Endometrial microvascular endothelial cells (primary cell): ENCODE data around the gene FCF1. TPM values are rescaled to one million over a fixed set of nuclear protein-coding genes. Genes with fewer than 3 reads are reported as not detected.
"Not testable (repeated sequence)": the region's sequence is repeated elsewhere in the genome, so short reads cannot be mapped to it uniquely, and the experiment has no call there.

Experiments
- in situ Hi-C: cut with HindIII; loops from 2 replicates; pipeline ENCODE4 v1.10.0; 2017; ENCODE audit warnings: low sequenced_read_pairs, low pct_unique_long_range_greater_than_20kb; ENCODE audit errors: inconsistent ontology term
- total RNA-seq: library from RNA; depleted of rRNA; stranded (reverse); fragments of >200 nt; gene quantifications from one replicate; pipeline ENCODE4 v1.2.3, GENCODE V29; 2015; ENCODE audit errors: inconsistent ontology term

The FCF1 gene
- total RNA-seq, 1 donor from 2014 or later = 36.3 TPM

DNA sequence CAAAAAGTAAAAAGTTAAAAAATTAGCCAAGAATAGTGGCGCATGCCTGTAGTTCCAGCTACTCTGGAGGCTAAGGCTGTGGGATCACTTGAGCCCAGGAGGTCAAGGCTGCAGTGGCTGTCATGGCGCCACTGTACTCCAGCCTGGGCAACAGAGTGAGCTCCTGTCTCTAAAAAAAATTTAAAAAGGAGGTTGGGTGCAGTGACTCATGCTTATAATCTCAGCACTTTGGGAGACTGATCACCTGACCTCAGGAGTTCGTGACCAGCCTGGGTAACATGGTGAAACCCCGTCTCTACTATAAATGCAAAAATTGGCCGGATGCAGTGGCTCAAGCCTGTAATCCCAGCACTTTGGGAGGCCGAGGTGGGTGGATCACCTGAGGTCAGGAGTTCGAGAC lies 42.0 kb downstream of the FCF1 start:
- in situ Hi-C loops = no loop called here

DNA sequence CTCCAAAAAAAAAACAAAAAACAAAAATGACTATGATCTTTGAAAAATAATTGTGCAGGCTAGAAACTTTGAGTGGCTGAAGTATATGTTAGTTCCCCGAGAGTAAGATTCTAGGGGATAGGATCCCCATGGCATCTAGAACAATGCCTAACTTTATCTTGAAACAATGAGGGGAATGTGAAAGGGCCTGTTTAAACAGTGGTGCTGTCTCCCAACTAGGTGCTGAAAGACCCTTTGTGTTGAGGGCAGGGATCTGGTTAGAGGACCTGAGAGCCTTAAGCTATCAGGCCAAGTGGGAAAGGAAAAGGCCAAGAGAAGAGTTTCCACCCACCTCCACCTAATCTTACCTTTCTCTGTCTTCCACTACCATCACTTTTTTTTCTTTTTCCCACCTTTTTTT lies 43.4 kb downstream of the FCF1 start:
- in situ Hi-C loops = no loop called here

DNA sequence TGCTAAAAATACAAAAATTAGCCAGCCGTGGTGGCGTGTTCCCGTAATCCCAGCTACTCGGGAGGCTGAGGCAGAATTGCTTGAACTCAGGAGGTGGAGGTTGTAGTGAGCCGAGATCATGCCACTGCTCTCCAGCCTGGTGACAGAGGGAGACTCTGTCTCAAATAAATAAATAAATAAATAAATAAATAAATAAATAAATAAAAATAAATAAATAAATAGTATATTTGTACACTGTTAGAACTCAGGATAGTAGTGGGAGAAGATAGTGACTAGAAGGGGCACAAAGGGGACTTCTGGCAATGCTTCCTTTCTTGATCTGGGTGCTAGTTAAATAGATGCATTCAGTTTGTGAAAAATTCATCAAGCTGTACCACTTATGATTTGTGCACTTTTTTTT lies 45.6 kb downstream of the FCF1 start:
- in situ Hi-C loops = not testable (repeated sequence)

DNA sequence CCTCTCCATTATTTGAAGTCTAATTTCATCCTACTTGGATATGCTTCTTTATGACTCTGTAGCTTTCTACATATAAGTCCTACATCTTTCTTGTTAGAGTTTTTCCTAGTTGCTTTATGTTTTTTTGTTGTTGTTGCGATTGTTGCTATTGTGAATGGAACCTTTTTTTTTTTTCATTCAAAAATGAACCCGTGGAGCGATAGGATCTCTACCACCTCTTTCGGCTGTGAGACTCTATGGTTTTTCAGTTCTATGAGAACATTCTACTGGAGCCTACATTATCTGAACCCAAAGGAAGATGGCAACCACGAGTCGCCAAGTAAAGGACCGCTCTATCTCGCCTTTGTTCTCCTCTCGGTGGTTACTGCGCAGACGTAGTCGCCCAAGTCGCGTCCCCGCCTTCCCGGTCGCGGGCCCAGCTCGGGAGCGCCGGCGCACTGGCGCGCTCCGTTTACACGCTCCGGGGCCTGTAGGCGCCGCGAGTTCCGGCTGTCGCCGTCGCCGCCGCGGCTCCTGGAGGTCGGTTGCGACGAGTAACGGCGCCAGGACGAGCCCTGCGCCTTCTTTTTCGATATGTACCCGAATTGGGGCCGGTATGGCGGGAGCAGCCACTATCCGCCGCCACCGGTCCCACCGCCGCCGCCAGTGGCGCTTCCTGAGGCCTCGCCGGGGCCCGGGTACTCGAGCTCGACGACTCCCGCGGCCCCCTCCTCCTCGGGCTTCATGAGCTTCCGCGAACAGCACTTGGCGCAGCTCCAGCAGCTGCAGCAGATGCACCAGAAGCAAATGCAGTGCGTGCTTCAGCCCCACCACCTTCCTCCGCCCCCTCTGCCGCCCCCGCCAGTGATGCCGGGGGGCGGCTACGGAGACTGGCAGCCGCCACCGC lies 50.2 kb downstream of the FCF1 start, which contains the start of gene YLPM1:
TSS of gene YLPM1 (plus strand) at position 400 of the 886 bp plus-strand sequence. CDS start at position 574, 174 bp downstream.
- in situ Hi-C loops = no loop called here

DNA sequence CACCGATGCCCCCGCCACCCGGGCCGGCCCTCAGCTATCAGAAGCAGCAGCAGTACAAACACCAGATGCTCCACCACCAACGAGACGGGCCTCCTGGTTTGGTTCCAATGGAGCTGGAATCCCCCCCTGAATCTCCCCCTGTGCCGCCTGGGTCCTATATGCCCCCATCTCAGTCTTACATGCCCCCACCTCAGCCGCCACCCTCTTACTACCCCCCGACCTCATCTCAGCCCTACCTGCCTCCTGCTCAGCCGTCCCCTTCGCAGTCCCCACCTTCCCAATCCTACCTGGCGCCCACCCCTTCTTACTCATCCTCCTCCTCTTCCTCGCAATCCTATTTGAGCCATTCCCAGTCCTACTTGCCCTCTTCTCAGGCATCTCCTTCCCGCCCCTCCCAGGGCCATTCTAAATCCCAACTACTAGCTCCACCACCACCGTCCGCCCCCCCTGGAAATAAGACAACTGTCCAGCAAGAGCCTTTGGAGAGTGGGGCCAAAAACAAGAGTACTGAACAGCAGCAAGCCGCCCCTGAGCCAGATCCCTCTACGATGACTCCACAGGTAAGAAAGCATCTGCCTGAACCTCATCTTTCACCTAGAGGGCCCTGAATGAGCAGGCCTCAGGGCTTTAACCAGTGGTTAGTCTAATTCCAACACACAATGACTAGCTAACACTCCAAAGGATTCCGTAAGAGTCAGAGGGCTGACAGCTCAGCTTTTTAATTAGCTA lies 51.0 kb downstream of the FCF1 start:
- in situ Hi-C loops = no loop called here

DNA sequence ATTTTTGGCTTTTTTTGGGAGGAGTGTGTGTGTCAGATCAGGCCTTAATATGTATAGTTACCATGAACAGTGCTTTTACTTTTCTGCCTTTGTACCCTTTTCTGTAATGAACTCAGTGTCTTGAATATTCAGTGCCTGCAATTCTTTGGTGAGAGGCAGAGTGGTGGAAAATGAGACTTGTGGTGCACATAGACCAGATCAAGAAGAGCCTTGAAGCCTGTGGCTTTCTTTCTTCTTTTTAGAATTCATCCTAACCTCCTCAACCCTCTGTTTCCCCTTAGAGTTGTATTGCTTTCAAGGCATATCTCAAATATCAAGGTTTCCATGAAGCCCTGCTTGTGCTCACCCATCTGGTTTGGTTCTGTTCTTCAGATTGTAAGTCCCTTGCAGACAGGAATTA lies 52.8 kb downstream of the FCF1 start:
- in situ Hi-C loops = no loop called here

DNA sequence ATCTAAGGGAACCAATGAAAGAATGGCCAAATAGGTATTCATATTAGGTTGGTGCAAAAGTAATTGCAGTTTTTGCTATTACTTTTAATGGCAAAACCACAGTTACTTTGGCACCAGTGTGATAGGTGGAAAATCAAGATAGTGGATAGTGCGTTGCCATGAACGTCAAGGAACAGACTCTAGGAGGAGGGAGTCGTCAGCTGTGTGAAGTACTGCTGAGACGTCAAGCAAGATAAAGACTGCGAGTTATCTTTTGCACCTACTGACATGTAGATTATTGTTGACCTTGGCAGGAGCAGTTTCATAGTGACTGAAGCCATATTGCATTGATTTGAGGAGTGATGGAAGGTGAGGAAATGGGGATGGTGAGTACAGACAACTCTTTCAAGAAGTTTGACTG lies 58.5 kb downstream of the FCF1 start:
- in situ Hi-C loops = no loop called here

DNA sequence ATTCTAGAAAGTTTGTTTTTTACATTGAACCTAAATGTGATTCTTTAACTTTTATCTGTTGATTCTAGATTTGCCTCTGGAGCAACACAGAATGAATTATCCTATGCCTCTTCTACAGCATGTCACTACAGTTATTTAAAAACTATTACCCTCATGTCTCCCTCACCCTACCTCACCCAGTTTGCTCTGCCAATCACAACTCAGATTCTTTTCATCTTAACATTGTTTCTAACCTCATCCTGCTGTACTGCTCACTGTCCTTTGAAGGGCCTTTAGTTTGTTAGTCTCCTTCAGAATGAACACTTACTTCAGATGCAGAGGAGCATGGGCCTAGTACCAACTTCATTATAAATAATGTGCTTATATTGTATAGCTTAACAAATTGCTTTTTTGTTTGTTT lies 71.7 kb downstream of the FCF1 start:
- in situ Hi-C loops = no loop called here

DNA sequence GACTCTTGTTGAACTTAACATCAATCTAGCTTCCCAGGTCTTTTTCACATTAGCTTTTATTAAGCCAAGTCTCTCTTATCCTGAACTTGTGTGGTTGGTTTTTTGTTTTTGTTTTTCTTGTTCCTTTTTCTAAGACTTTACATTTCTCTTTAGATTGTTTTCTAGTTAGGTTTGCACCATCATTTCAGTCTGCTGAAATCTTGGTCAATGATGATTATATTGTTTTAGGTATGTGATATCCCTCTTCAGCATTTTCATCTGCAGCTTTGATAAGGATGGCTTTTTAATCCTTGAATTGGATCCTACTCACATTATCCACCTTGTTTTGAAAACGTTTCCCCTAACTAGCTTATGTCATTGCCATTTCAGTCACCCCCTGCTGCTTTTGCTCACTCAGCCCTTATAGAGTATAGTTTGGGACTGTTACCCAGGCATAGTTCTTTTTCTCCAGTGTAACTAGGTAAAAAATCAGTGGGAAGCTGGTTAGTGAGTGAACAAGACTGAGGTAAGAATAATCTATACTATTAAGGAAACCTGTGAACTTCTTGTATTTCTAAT lies 72.2 kb downstream of the FCF1 start:
- in situ Hi-C loops = no loop called here

DNA sequence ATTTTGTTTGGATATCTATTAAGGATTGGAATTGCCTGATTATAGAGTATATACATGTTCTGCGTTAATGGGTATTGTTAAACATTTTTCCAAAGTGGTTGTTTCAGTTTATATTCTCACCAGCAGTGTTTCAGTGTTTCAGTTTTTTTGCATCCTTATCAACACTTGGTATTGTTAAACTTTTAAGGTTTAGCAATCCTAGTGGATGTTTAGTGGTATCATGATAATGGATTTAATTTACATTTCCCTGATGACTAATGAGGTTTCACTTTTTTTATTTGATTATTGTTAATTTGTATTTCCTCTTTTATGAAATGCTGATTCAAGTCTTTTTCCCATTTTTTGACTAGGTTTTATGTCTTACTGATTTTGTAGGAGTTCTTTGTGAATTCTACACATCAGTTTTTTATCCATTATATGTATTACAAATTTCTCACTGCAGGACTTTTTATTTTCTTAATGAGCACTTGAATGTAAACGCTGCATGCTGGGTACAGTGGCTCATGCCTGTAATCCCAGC lies 73.9 kb downstream of the FCF1 start:
- in situ Hi-C loops = no loop called here

Other genes starting within 250 kb of the FCF1 start
- gene NPC2, start 219.8 kb upstream of the FCF1 start, total RNA-seq = 942 TPM
- gene ISCA2, start 219.4 kb upstream of the FCF1 start, total RNA-seq = 12.0 TPM
- gene LTBP2, start 100.9 kb upstream of the FCF1 start, total RNA-seq = 177 TPM
- 38.0 TPM for gene AREL1, start 64 bp upstream of the FCF1 start, total RNA-seq
- gene YLPM1, start 50.2 kb downstream of the FCF1 start, total RNA-seq = 24.3 TPM
- gene PROX2, start 163.0 kb downstream of the FCF1 start, total RNA-seq = not detected
- gene DLST, start 168.8 kb downstream of the FCF1 start, total RNA-seq = 92.1 TPM
- gene RPS6KL1, start 210.1 kb downstream of the FCF1 start, total RNA-seq = 25.0 TPM
- gene PGF, start 242.5 kb downstream of the FCF1 start, total RNA-seq = 80.7 TPM